Pancreas (tissue), 10 donors: ENCODE results near the gene ACTL10. TPM values are rescaled to one million over a fixed set of nuclear protein-coding genes. Genes with fewer than 3 reads are reported as not detected.

Source experiments
- ATAC-seq, 4 donors: fragments of 200-7000 bp; cut with Tn5 transposase; one replicate each; pipeline versions ENCODE4 v1.8.0 to v1.9.1; 2020; ENCODE audit warnings: mild to moderate bottlenecking in 4 of 4, moderate library complexity in 4 of 4
- DNase-seq, 6 donors: peaks; one replicate each; pipeline ENCODE4 v3.0.0-alpha.2; 2020
- FAIRE-seq: peaks from 2 replicates; lab custom pipeline; 2012; peaks lifted over from hg19 to GRCh38; lab: Jason Lieb, UNC
- H3K27ac ChIP-seq, 4 donors: fragments of 200-600 bp; sonication (generic); 1 replicate in 3 of 4; 2 replicates in 1 of 4; pipeline versions ENCODE4 v1.5.0 to v1.8.0; 2020
- H3K27me3 ChIP-seq, 4 donors: fragments of 200-600 bp; one replicate each; pipeline ENCODE4 v1.8.0; 2021
- H3K36me3 ChIP-seq, 3 donors: fragments of 200-600 bp; sonication (generic) in 1 of 3; one replicate each; pipeline versions ENCODE4 v1.5.0 to v1.8.0; 2020 to 2021
- H3K4me1 ChIP-seq, 3 donors: fragments of 200-600 bp; one replicate each; pipeline ENCODE4 v1.8.0; 2021
- H3K4me3 ChIP-seq, 4 donors: fragments of 200-600 bp; sonication (generic) in 2 of 4; one replicate each; pipeline versions ENCODE4 v1.5.0 to v1.8.0; 2020 to 2021
- H3K9me3 ChIP-seq, 4 donors: fragments of 200-600 bp; one replicate each; pipeline ENCODE4 v1.8.0; 2021
- CTCF ChIP-seq, 4 donors: fragments of 200-600 bp; sonication (generic) in 3 of 4; IDR thresholded peaks; one replicate each; pipeline versions ENCODE4 v1.5.0 to v1.8.0; 2021; ENCODE audit warnings: antibody characterized with exemption in 4 of 4
- WGBS, 2 donors: extraction: QIAGEN DNeasy Blood & Tissue Kit; methylation state at CpG; one replicate each; pipeline ENCODE4 v1.1.7; 2013; 5-methylcytosine and 5-hydroxymethylcytosine counted together
- intact Hi-C, 3 donors: fragments of 100-400 bp; cut with DNase I; formaldehyde crosslinking; loops; one replicate each; pipeline versions ENCODE4 v1.11.1 to v1.14.2; 2022
- polyA plus RNA-seq, 2 donors: library from polyadenylated mRNA; stranded (reverse); fragments of 200-250 nt; gene quantifications; one replicate each; pipeline ENCODE4 v1.2.3, GENCODE V29; 2013
- total RNA-seq, 6 donors: library from RNA; stranded (reverse); fragmentation: NEBNext Ultra II Directional in 4 of 6; extraction: Animal tissue kit (Norgen Biotek cat#: 25700) in 4 of 6; gene quantifications; one replicate each; pipeline versions ENCODE4 v1.2.1 to v1.2.4, GENCODE V29; 2021 to 2023
- donor health status: healthy with polysubstance abuse.
- donor health status: DM: no; HTN: no; CAD: no; lungs with moderate emphysema.
- donor health status: DM: no; HTN: no; CAD: no.
- donor health status: control.
- donor health status: control.
- donor health status: Bipolar disorder and iron deficiency.
- donor health status: DM: yes; HTN: yes; CAD: no.
- donor health status: DM: no; HTN: no; CAD: no.
- donor health status: DM: no; HTN: no; CAD: no.
- donor health status: DM: yes; HTN: yes; CAD: no.

ACTL10 gene
- total and polyA plus RNA-seq, 8 donors, result 1.6 to 3.5 (median 2.6) TPM

DNA sequence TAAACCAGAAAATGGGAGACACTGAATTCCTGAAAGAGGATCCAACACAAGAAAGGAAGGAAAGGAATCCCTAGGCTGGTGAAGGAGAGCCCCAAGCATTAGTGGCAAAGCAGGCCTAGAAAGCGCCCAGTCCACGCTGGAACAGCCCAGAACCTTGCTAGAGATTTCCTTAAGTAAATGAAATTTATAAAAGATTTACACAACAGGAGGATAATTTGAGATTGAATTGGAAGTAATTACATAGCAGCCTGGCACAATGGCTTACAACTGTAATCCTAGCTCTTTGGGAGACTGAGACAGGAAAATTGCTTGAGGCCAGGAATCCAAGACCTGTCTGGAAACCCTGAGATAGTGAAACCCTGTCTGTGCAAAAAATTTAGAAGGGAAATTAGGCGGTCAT is 31.4 kb upstream of the ACTL10 start:
- FAIRE-seq (no peak), DNase-seq (no peak), ATAC-seq (no peak)
- Histone ChIP-seq H3K27me3 (no peaks in the 10 kb centered on the region), H3K4me3 (no peak overlapping the region), H3K9me3 (no peaks in the 10 kb centered on the region), H3K4me1 (no peaks in the 10 kb centered on the region), H3K36me3 (peaks cover 0 to 21% (median 3%) of the 10 kb centered on the region in 3 donors), H3K27ac (no peak overlapping the region)
- no peak for TF ChIP-seq CTCF (IDR thresholded peaks at IDR 0.05)
- intact Hi-C loops, result no loop called here
- WGBS, 2 donors, result 96 to 98% methylated on average over 3 of the region's 3 CpGs

GRCh38 chr20:33636776-33637175 is 30.0 kb upstream of the ACTL10 start:
- H3K27me3 ChIP-seq, result no peaks in the 10 kb centered on the region
- H3K4me1 ChIP-seq, result no peaks in the 10 kb centered on the region
- peaks cover 0 to 29% (median 7%) of the 10 kb centered on the region in 3 donors for H3K36me3 ChIP-seq
- no peak for TF ChIP-seq CTCF (IDR thresholded peaks at IDR 0.05)
- H3K4me3 ChIP-seq, result no peak overlapping the region
- WGBS, 2 donors, result 91 to 93% methylated on average over 1 of the region's 1 CpG
- H3K9me3 ChIP-seq, result no peaks in the 10 kb centered on the region
- H3K27ac ChIP-seq, result no peak overlapping the region
- intact Hi-C loops, result no loop called here
- ATAC-seq (no peak), FAIRE-seq (no peak), DNase-seq (no peak)

GRCh38 chr20:33640287-33640686 is 26.5 kb upstream of the ACTL10 start:
- intact Hi-C loops, result no loop called here
- no peak overlapping the region for H3K27ac ChIP-seq
- WGBS, 2 donors, result 92% methylated on average over 13 of the region's 13 CpGs
- peaks cover 0 to 43% (median 13%) of the 10 kb centered on the region in 3 donors for H3K36me3 ChIP-seq
- no peaks in the 10 kb centered on the region for H3K27me3 ChIP-seq
- FAIRE-seq, result no peak
- no peaks in the 10 kb centered on the region for H3K9me3 ChIP-seq
- no peaks in the 10 kb centered on the region for H3K4me1 ChIP-seq
- TF ChIP-seq CTCF (IDR thresholded peaks at IDR 0.05), result no peak
- no peak for ATAC-seq
- H3K4me3 ChIP-seq, result no peak overlapping the region
- DNase-seq, result peak in 1 of 6 donors; percentile 29

DNA sequence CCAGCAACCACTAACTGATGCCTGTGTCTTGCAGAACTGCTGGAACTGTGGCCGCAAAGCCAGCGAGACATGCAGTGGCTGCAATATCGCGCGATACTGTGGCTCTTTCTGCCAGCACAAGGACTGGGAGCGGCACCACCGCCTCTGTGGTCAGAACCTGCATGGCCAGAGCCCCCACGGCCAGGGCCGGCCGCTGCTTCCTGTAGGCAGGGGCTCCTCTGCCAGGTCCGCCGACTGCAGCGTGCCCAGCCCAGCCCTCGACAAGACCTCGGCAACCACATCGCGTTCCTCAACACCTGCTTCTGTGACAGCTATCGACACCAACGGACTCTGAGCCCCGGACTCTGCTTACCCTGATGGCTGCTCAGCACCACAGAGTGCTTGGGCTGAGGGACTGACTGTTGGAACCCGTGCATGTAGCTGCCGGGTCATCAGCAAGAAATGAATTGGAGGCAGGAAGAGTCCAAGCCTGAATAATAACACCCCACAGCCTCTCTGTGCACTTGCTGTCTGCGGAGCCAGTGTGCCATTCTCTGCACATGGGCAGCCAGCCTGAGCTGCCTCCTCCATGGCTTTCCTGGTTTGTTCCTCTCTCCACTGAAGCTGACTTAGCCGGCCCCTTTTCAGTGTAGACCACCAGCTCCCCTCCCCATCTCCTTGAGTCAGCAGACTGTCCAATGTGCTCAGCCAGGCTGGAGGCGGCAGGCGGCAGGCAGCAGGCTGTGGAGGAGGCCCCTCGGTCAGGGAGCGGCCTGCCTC is 22.3 kb upstream of the ACTL10 start:
- TF ChIP-seq CTCF (IDR thresholded peaks at IDR 0.05), result no peak
- 93 to 96% methylated on average over 28 of the region's 28 CpGs for WGBS, 2 donors
- peaks cover 0 to 34% (median 13%) of the 10 kb centered on the region in 3 donors for H3K36me3 ChIP-seq
- H3K27me3 ChIP-seq, result no peaks in the 10 kb centered on the region
- H3K4me1 ChIP-seq, result peaks cover 11 to 14% (median 13%) of the 10 kb centered on the region in 3 donors
- no peak for ATAC-seq
- H3K27ac ChIP-seq, result no peak overlapping the region
- intact Hi-C loops, result no loop called here
- peak in 2 of 6 donors; percentile 8 to 63 for DNase-seq
- no peaks in the 10 kb centered on the region for H3K9me3 ChIP-seq
- no peak overlapping the region for H3K4me3 ChIP-seq
- no peak for FAIRE-seq

DNA sequence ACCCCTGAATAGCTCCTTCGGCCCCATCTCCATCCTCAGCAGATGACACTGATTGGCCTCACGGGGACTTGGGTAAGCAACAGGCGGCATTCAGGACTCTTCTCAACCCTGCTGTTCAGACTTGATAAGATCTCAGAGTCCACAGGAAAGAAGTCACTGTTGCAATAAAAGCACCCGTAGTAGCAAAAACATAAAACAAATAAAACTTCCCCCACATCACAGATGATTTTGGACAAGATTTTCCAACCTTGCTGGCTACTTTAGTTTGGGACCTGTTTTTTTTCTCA is 21.7 kb upstream of the ACTL10 start:
- TF ChIP-seq CTCF (IDR thresholded peaks at IDR 0.05), result no peak
- DNase-seq (no peak), FAIRE-seq (no peak), ATAC-seq (no peak)
- intact Hi-C loops, result no loop called here
- H3K36me3 ChIP-seq, result peaks cover 0 to 32% (median 13%) of the 10 kb centered on the region in 3 donors
- no peaks in the 10 kb centered on the region for H3K27me3 ChIP-seq
- 79 to 85% methylated on average over 4 of the region's 4 CpGs for WGBS, 2 donors
- H3K4me3 ChIP-seq, result no peak overlapping the region
- H3K9me3 ChIP-seq, result no peaks in the 10 kb centered on the region
- H3K27ac ChIP-seq, result no peak overlapping the region
- H3K4me1 ChIP-seq, result peaks cover 11 to 14% (median 13%) of the 10 kb centered on the region in 3 donors
